Suprapubic skin (tissue), 4 donors: ENCODE measurements around the gene ELOVL3.

Source experiments
- EP300 ChIP-seq: sonication (generic); formaldehyde crosslinking; IDR thresholded peaks from one replicate; pipeline ENCODE4 v1.6.1; 2017; ENCODE audit warnings: antibody characterized with exemption
- POLR2A ChIP-seq, 2 donors: fragments of 450-650 bp; IDR thresholded peaks; one replicate each; pipeline ENCODE4 v1.6.1; 2017; ENCODE audit warnings: antibody characterized with exemption in 2 of 2, mild to moderate bottlenecking in 2 of 2, moderate library complexity in 2 of 2
- POLR2AphosphoS5 ChIP-seq, 3 donors: sonication (generic); formaldehyde crosslinking; IDR thresholded peaks; one replicate each; pipeline ENCODE4 v1.6.1; 2017; ENCODE audit warnings: antibody characterized with exemption in 3 of 3
- TF ChIP-seq, protein P1 (sequence below), 2 donors: fragments of 200-600 bp in 1 of 2; fragments of 450-650 bp in 1 of 2; sonication (generic) in 1 of 2; IDR thresholded peaks; one replicate each; pipeline ENCODE4 v1.5.1; 2016 to 2019; ENCODE audit warnings: antibody characterized with exemption in 2 of 2, mild to moderate bottlenecking in 1 of 2, moderate library complexity in 1 of 2

DNA sequence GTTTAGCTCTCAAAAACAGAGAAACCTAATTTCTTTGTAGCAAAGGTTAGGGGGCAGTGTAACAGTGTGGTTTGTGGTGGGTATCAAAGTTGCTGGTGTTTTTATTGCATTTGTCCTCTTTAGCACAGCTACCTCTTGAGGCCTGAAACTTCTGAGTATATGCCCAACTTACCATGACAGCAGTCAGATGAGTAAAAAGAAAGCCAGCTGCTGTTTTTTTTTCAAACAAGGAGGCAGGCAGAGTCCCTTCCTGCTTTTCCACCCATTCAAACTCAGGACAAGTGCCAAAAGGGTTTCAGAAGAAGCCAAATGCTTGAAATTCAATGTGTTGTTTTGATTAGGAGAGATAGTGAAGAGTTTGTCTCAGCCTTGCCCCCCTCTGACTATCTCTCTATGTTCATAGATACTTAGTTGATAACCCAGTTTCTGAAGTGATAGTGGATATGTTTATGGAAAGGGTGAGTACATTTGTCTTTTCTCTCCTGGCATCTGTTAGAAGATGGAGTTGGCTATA, 42.3 kb downstream of the ELOVL3 start:
- TF ChIP-seq POLR2AphosphoS5 (IDR thresholded peaks at IDR 0.05): no peak
- TF ChIP-seq, protein P1, sequence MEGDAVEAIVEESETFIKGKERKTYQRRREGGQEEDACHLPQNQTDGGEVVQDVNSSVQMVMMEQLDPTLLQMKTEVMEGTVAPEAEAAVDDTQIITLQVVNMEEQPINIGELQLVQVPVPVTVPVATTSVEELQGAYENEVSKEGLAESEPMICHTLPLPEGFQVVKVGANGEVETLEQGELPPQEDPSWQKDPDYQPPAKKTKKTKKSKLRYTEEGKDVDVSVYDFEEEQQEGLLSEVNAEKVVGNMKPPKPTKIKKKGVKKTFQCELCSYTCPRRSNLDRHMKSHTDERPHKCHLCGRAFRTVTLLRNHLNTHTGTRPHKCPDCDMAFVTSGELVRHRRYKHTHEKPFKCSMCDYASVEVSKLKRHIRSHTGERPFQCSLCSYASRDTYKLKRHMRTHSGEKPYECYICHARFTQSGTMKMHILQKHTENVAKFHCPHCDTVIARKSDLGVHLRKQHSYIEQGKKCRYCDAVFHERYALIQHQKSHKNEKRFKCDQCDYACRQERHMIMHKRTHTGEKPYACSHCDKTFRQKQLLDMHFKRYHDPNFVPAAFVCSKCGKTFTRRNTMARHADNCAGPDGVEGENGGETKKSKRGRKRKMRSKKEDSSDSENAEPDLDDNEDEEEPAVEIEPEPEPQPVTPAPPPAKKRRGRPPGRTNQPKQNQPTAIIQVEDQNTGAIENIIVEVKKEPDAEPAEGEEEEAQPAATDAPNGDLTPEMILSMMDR (IDR thresholded peaks at IDR 0.05): no peak
- TF ChIP-seq POLR2A (IDR thresholded peaks at IDR 0.05): no peak
- TF ChIP-seq EP300: no peak
